Measurements from ENCODE around the gene AJUBA.
"Not testable (repeated sequence)": the region's sequence is repeated elsewhere in the genome, so short reads cannot be mapped to it uniquely, and the experiment has no call there.

AJUBA gene

GRCh38 chr14:22979748-22980392 is 2.5 kb downstream of the AJUBA start:
- DNase-seq (ENCODE audit: low read depth): no peak

- no peak for DNase-seq (ENCODE audit: low read depth)
Observed at GRCh38 chr14:22978981-22979671, 3.2 kb downstream of the AJUBA start.

- DNase-seq (ENCODE audit: low read depth): no peak
Observed at GRCh38 chr14:22978487-22978837, 3.9 kb downstream of the AJUBA start.

GRCh38 chr14:22977684-22978486 is 4.5 kb downstream of the AJUBA start:
- DNase-seq (ENCODE audit: low read depth): no peak

- DNase-seq (ENCODE audit: low read depth): no peak
Observed at GRCh38 chr14:22977434-22977683, 5.0 kb downstream of the AJUBA start.

- no peak for DNase-seq (ENCODE audit: low read depth)
Observed at GRCh38 chr14:22976620-22977433, 5.5 kb downstream of the AJUBA start.

- DNase-seq (ENCODE audit: low read depth): no peak
Observed at GRCh38 chr14:22974530-22975313, 7.6 kb downstream of the AJUBA start.

- no peak for DNase-seq (ENCODE audit: low read depth)
Observed at GRCh38 chr14:22973217-22974032, 8.9 kb downstream of the AJUBA start.

GRCh38 chr14:22972313-22972930 is 9.9 kb downstream of the AJUBA start:
- DNase-seq (ENCODE audit: low read depth): no peak

- DNase-seq (ENCODE audit: low read depth): no peak
Observed at GRCh38 chr14:22971152-22971551, 11.2 kb downstream of the AJUBA start.

- DNase-seq (ENCODE audit: low read depth): no peak
Observed at GRCh38 chr14:22966783-22967269, 15.5 kb downstream of the AJUBA start.

GRCh38 chr14:22965916-22966782 is 16.2 kb downstream of the AJUBA start:
- not testable (repeated sequence) for DNase-seq (ENCODE audit: low read depth)

GRCh38 chr14:22962061-22962676 is 20.2 kb downstream of the AJUBA start:
- DNase-seq (ENCODE audit: low read depth): no peak

GRCh38 chr14:22955702-22956569 is 26.4 kb downstream of the AJUBA start:
- DNase-seq (ENCODE audit: low read depth): no peak

GRCh38 chr14:22952418-22952817 is 29.9 kb downstream of the AJUBA start:
- DNase-seq (ENCODE audit: low read depth): no peak

GRCh38 chr14:22951795-22952194 is 30.6 kb downstream of the AJUBA start:
- DNase-seq (ENCODE audit: low read depth): not testable (repeated sequence)

- DNase-seq (ENCODE audit: low read depth): no peak
Observed at GRCh38 chr14:22945642-22946041, 36.7 kb downstream of the AJUBA start.

- no peak for DNase-seq (ENCODE audit: low read depth)
Observed at GRCh38 chr14:22939684-22940083, 42.7 kb downstream of the AJUBA start.

All from non-pigmented ciliary epithelial cell (primary cell).